Upper lobe of left lung (tissue), 6 donors: ENCODE measurements around the gene PLPPR3. TPM values are rescaled to one million over a fixed set of nuclear protein-coding genes. Genes with fewer than 3 reads are reported as not detected.

Source experiments
- ATAC-seq, 2 donors: fragments of 200-7000 bp; cut with Tn5 transposase; one replicate each; pipeline ENCODE4 v1.9.1; 2022; ENCODE audit warnings: mild to moderate bottlenecking in 2 of 2, moderate library complexity in 2 of 2; ENCODE audit not compliant: low FRiP score in 2 of 2
- DNase-seq, 2 donors: peaks; one replicate each; pipeline ENCODE4 v3.0.0-alpha.2; 2019 to 2020
- H3K27ac ChIP-seq, 4 donors: fragments of 200-600 bp; sonication (generic); one replicate each; pipeline ENCODE4 v1.5.1; 2016 to 2019
- H3K27me3 ChIP-seq, 4 donors: fragments of 200-600 bp; sonication (generic); one replicate each; pipeline ENCODE4 v1.5.1; 2017 to 2019
- H3K36me3 ChIP-seq, 4 donors: fragments of 200-600 bp; sonication (generic); one replicate each; pipeline ENCODE4 v1.5.1; 2016 to 2019
- H3K4me1 ChIP-seq, 4 donors: fragments of 200-600 bp; sonication (generic); one replicate each; pipeline ENCODE4 v1.5.1; 2018 to 2019
- H3K4me3 ChIP-seq, 4 donors: fragments of 200-600 bp; sonication (generic); one replicate each; pipeline ENCODE4 v1.5.1; 2017 to 2019; ENCODE audit warnings: mild to moderate bottlenecking in 2 of 4, moderate library complexity in 1 of 4
- H3K9me3 ChIP-seq, 4 donors: fragments of 200-600 bp; sonication (generic); one replicate each; pipeline ENCODE4 v1.5.1; 2018 to 2019
- CTCF ChIP-seq, 6 experiments: fragments of 450-650 bp in 4 of 6; fragments of 200-600 bp in 2 of 6; sonication (generic) in 2 of 6; IDR thresholded peaks; one replicate each; pipeline ENCODE4 v1.5.1; 2016 to 2019; ENCODE audit warnings: antibody characterized with exemption in 6 of 6
- EP300 ChIP-seq, 4 donors: sonication (generic); formaldehyde crosslinking; IDR thresholded peaks; one replicate each; pipeline ENCODE4 v1.5.1; 2017; ENCODE audit warnings: antibody characterized with exemption in 4 of 4, control low read depth in 2 of 4
- POLR2A ChIP-seq, 4 donors: fragments of 450-650 bp; IDR thresholded peaks; one replicate each; pipeline ENCODE4 v1.5.1; 2016 to 2017; ENCODE audit warnings: antibody characterized with exemption in 4 of 4, mild to moderate bottlenecking in 2 of 4
- POLR2AphosphoS5 ChIP-seq, 2 donors: sonication (generic); formaldehyde crosslinking; IDR thresholded peaks; one replicate each; pipeline ENCODE4 v1.5.1; 2017; ENCODE audit warnings: antibody characterized with exemption in 2 of 2
- WGBS, 2 donors: methylation state at CpG; one replicate each; pipeline ENCODE4 v1.1.5; 2017 to 2018; 5-methylcytosine and 5-hydroxymethylcytosine counted together
- total RNA-seq, 6 donors: library from RNA; depleted of rRNA in 4 of 6; stranded (reverse); fragments of >200 nt in 4 of 6; gene quantifications; one replicate each; pipeline versions ENCODE4 v1.1.0 to v1.2.1, GENCODE V29; 2016 to 2021
- donor health status: DM: no; HTN: no; CAD: no; lungs with moderate emphysema.
- donor health status: DM: no; HTN: yes; CAD: no; lungs with severe emphysema.

PLPPR3 gene
- total RNA-seq, 6 donors from 2014 or later = 0.63 to 14.2 (median 5.6) TPM

DNA sequence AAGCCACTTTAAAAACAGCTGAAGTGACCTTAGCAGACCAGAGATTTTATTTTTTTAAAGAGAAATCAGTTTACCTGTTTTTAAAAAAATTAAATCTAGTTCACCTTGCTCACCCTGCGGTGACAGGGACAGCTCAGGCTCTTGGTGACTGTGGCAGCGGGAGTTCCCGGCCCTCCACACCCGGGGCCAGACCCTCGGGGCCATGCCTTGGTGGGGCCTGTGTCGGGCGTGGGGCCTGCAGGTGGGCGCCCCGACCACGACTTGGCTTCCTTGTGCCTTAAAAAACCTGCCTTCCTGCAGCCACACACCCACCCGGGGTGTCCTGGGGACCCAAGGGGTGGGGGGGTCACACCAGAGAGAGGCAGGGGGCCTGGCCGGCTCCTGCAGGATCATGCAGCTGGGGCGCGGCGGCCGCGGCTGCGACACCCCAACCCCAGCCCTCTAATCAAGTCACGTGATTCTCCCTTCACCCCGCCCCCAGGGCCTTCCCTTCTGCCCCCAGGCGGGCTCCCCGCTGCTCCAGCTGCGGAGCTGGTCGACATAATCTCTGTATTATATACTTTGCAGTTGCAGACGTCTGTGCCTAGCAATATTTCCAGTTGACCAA, 10.8 kb downstream of the PLPPR3 start:
- Histone ChIP-seq H3K9me3 (no peaks in the 10 kb centered on the region), H3K4me1 (peaks cover 0 to 12% (median 0%) of the 10 kb centered on the region in 4 donors), H3K27me3 (no peaks in the 10 kb centered on the region), H3K36me3 (peaks cover 66 to 87% (median 75%) of the 10 kb centered on the region in 4 donors), H3K4me3 (no peak overlapping the region), H3K27ac (no peak overlapping the region)
- DNase-seq (peak in 1 of 2 donors; percentile 83), ATAC-seq (no peak)
- 90 to 91% methylated on average over 22 of the region's 25 CpGs for WGBS, 2 donors
- TF ChIP-seq CTCF (IDR thresholded peaks at IDR 0.05) (no peak), POLR2A (IDR thresholded peaks at IDR 0.05) (no peak), EP300 (IDR thresholded peaks at IDR 0.05) (no peak), POLR2AphosphoS5 (IDR thresholded peaks at IDR 0.05) (no peak)

GRCh38 chr19:810077-810855, 11.5 kb downstream of the PLPPR3 start:
- Histone ChIP-seq H3K27me3 (no peaks in the 10 kb centered on the region), H3K4me1 (peaks cover 0 to 12% (median 0%) of the 10 kb centered on the region in 4 donors), H3K36me3 (peaks cover 73 to 92% (median 83%) of the 10 kb centered on the region in 4 donors), H3K9me3 (no peaks in the 10 kb centered on the region), H3K4me3 (no peak overlapping the region), H3K27ac (no peak overlapping the region)
- 85 to 91% methylated on average over 16 to 28 of the region's 30 CpGs for WGBS, 2 donors
- TF ChIP-seq POLR2A (IDR thresholded peaks at IDR 0.05) (no peak), CTCF (IDR thresholded peaks at IDR 0.05) (no peak), EP300 (IDR thresholded peaks at IDR 0.05) (no peak), POLR2AphosphoS5 (IDR thresholded peaks at IDR 0.05) (no peak)
- peak in 1 of 2 donors; percentile 67 for DNase-seq
- no peak for ATAC-seq

GRCh38 chr19:808423-808775, 13.4 kb downstream of the PLPPR3 start:
- WGBS, 2 donors = 92 to 100% methylated on average over 7 to 10 of the region's 26 CpGs
- no peaks in the 10 kb centered on the region for H3K27me3 ChIP-seq
- TF ChIP-seq EP300 (IDR thresholded peaks at IDR 0.05) (no peak), CTCF (IDR thresholded peaks at IDR 0.05) (no peak), POLR2AphosphoS5 (IDR thresholded peaks at IDR 0.05) (no peak), POLR2A (IDR thresholded peaks at IDR 0.05) (no peak)
- no peak overlapping the region for H3K4me3 ChIP-seq
- no peak for ATAC-seq
- peaks cover 91 to 100% (median 94%) of the 10 kb centered on the region in 4 donors for H3K36me3 ChIP-seq
- no peaks in the 10 kb centered on the region for H3K9me3 ChIP-seq
- peak in 1 of 2 donors; percentile 83 for DNase-seq
- H3K27ac ChIP-seq = no peak overlapping the region
- peaks cover 0 to 17% (median 4%) of the 10 kb centered on the region in 4 donors for H3K4me1 ChIP-seq

GRCh38 chr19:807627-808422, 13.9 kb downstream of the PLPPR3 start:
- Histone ChIP-seq H3K27ac (no peak overlapping the region), H3K4me3 (no peak overlapping the region), H3K27me3 (no peaks in the 10 kb centered on the region), H3K4me1 (peaks cover 5 to 23% (median 9%) of the 10 kb centered on the region in 4 donors), H3K9me3 (no peaks in the 10 kb centered on the region), H3K36me3 (peaks cover 87 to 100% (median 92%) of the 10 kb centered on the region in 4 donors)
- ATAC-seq (no peak), DNase-seq (peak in 1 of 2 donors; percentile 81)
- 92% methylated on average over 43 to 44 of the region's 44 CpGs for WGBS, 2 donors
- TF ChIP-seq EP300 (IDR thresholded peaks at IDR 0.05) = no peak
- no peak for TF ChIP-seq POLR2A (IDR thresholded peaks at IDR 0.05)
- no peak for TF ChIP-seq POLR2AphosphoS5 (IDR thresholded peaks at IDR 0.05)
- TF ChIP-seq CTCF (IDR thresholded peaks at IDR 0.05) = no peak
